ENCODE data around the gene IGF1.

Gene IGF1

DNA sequence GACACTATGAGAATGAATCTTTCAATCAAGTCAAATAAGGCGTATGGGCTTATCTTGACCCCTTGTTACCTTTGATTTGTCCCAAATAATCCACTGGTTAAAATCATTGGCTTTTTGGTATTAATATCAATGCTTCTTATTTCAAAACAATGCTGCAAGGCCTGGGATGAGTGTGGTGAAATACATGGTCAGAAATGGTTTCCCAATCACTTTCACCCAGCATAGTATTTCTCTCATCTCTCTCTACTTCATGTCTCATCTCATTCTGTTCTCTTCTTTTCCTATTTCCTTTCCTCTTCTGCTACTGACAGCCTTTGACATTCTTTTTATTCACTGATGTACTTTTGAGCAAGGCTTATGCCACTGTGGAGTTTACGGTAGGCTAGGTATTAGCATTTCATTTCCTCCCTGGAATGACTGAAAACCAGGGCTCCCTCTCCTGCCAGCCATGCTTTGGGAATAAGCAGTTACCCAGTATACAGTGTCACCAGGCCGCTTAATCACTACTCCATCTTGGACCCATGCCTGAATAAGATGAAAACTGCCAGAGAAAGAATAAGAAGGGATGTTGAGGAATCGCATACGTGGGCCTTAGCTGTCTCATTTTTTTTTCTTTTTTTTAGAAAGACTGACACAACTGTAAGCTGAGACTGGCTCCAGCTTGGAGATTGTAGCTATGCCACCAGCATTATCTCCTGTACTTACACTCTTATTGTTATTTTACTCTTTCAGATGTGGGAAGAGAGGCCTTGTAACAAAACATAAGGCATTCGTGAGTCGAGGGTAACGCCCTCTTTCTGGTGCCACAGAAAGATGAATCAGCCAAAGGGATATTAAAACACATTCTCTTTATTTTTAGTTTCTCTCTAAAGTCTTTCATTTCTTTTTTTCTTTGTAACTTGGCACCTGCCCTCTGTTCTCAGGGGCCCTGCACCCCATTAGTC lies 53.5 kb downstream of the IGF1 start:
- no peak for DNase-seq

DNA sequence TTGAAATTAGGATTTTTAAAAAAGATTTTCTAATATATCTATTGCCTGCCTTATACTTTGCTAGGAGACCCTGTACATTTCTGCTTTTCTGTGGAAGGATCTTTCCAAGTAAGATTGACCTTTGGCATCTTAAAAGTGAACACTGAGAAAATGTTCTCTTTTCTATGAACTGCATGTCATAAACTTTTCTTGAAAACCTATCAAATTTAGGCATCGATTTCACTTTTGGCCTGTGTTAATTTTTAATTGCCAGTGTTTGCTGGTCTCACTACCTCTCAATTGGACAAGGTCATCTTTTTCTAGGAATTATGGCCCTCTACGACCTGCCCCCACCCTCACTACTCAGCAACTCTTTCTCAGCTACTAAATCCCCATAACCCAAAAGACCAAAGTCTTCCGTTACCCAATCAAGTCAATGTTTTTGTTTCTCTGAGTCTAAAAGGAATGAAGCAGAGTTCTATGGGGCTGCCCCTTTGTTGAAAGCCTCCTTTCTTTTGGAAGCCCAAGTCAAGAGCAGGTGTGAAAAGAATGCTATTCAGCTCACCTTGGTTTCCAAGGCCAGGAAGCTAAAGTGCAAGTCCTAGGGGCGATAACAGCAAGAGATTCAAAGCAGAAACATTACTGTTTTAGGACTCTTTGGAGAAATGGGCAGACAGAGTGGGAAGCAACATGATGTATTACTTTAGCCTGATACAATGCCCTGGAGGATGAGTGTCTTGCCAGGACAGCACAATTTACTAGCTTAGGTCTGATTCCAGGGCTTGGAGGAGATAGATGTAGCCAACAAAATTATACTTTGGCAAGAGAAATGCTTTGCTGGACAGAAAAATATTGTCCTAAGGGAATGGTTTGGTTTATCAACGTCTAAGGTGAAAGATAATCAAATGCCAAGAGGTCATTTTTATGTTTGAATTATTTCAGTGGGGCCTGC lies 55.0 kb downstream of the IGF1 start:
- no peak for DNase-seq

DNA sequence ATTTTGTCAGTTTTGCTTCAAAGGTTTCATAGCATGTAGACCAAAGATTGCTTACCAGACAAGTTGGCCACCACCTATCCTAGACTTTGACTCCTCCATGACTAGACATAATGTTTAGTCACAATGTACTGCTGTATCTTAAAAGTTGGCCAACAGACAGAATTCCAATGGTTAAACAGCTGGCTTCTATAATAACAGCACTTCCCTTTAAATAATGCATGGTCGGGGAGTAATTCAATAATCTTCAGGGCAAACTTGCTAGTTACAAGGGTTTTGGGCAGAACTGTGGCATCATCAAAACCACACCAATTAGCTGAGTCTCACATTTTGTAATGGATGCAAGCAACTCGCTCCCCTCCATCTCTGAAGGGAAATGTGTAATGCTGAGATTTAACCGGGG lies 56.9 kb downstream of the IGF1 start:
- no peak for DNase-seq

DNA sequence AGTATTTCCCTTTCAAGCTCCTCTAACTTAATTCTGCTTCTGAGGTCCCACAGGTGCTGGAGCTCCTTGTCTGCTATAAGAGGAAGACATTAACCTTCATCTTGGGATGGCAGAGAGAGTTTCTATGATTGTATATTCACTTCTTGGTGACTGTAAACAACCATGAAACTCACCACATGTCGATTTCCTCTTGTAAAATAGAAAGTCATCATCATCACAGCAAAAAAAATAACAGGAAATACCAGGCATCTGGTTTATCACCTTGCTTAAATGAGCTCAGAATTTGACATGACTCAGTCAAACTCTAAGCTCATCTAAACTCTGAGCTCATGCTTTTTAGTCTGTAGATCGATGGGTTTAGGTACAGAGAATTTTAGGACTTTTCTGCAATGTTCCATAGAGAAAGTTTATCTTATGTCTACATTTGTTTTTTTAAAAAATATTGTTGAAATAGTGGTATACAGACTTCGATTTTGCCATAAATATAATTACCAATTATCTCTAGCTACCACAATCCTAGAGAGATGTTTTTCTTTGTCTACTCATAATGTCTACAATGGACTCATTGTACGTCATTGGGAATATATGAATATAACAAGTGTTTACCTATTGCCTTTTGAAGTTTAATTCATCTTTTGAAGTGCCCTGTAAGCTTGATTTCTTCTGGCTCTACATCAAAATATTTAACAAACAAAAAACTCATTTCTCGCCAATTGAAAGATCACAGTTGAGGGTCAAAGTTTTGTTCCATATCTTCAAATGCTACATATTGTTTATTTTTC lies 58.4 kb downstream of the IGF1 start:
- DNase-seq: no peak

DNA sequence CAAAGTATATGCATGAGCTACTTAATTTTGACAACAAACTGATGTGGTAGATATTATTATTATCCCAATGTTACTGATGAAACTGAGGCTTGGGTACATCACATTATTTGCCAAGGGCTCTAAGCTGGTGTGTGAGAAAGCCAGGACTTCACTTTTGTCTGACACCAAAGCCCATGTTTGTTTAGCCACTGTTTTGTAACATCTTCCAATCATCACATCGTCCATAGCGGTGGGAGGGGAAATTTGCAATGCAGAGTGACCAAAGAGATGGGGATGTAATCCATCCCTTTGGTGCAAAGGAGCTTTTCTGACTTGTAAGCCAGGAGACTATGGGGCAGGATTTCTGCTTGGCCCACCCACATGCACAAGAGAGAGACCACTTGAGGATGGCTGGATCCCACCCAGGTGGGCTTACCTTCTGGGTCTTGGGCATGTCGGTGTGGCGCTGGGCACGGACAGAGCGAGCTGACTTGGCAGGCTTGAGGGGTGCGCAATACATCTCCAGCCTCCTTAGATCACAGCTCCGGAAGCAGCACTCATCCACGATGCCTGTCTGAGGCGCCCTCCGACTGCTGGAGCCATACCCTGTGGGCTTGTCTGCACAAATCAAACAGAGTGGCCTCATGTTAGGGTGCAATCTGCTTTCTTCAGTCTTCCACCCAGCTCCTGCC lies 61.1 kb downstream of the IGF1 start:
- DNase-seq: no peak

DNA sequence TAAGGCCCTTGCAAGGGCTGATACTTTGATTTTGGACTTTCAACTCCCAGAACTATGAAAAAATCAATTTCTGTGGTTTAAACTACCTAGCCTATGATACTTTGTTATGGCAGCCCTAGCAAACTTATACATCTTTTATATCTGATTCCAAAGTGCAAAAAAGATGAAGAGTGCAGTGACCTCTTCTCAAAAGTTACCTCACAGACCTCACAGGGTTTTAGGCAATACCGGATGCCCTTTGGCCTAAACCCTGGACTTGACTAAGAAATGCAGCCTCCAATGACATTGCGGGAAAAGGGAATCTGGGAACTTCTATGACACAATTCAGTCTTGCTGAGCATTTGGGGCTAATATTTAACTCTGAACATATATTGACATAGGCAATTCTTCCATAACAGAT lies 63.3 kb downstream of the IGF1 start:
- no peak for DNase-seq

DNA sequence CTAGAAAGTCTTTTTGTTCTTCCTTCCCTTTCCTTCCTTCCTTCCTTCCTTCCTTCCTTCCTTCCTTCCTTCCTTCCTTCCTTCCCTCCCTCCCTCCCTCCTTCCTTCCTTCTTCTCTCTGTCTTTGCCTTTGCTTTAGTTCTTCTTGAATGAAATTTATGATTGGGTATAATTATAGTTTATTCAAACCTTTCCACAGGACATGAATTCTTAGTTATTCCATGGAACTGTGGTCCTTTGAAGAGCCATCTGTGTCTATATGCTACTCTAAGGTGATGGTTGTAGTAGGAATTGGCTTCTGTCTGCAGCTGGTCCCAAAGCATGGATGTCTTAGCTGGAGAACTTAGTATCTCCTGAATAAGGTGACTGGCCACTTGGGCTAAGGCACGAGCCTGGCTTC lies 64.8 kb downstream of the IGF1 start:
- DNase-seq: no peak

DNA sequence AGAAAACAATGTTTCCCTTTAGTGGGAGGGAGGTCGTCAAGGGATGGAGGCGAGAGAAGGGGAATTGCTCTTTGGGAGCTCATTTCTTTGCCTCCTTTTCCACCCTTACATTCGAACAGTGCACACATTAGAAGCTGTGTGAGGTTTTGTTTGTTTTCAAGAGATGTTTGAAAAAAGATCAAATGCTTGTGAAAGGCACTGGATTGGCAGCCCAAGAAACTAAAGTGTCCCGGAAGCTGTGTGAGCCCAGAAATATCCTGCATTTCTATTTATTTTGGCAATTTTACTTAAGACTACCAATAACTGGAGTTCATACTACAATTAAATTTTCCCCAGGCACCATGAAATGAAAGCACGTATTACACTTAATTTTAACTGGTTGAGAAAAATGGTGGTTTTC lies 67.0 kb downstream of the IGF1 start:
- no peak for DNase-seq

DNA sequence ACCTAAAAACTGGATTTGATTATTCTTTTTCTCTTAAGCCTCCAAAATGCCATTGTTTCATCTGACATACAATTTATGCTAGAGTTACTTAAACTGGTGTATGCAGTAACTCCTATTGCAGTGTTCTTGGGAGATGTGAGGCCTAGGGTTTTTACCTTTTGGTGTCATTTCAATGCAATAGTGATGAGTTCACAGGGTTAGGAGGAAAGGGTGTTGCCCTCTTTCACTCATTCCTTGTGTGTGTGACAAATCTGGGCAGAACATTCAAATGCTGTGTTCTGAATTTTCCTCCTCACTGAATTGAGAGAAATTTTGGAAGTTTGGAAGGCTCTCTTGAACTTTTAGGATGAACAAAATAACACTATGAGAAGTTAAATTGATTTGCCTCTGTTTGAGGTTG lies 69.9 kb downstream of the IGF1 start:
- no peak for DNase-seq

DNA sequence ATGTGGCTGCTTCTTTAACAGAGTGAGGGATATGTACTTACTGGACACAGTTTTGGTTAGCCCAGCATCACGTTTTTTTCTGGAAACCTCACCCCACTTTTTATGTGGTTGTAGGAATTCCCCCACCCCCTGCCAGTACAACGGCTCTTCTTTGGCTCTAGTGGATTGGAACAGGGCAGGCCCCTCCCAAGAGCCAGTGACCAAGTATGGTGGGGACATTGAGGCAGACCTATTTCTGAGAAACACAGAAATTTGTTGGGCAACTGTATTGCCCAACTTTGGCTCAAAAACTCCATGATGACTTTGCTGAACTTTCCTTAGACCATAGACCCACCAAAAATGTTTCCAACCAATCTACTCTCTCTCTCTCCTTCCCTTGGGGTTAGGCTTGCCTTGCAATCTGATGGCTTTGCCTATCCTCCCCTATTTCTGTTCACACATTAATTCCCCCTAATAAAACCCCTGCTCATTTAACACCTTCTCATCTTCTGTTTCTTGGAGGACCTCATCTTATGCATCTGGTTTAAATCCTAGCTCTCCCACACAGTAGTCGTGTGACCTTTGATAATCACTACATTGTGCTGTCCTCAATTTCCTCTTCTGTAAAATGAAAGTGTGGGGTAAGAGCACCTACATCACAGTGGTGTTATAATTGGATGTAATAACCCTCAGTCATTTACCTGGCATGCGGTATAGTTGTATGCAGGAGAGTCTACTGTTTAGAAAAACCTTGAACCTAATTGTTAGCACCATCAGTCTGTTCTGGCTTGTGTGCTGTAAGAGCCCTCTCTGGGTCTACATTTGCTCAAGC lies 71.7 kb downstream of the IGF1 start:
- no peak for DNase-seq

DNA sequence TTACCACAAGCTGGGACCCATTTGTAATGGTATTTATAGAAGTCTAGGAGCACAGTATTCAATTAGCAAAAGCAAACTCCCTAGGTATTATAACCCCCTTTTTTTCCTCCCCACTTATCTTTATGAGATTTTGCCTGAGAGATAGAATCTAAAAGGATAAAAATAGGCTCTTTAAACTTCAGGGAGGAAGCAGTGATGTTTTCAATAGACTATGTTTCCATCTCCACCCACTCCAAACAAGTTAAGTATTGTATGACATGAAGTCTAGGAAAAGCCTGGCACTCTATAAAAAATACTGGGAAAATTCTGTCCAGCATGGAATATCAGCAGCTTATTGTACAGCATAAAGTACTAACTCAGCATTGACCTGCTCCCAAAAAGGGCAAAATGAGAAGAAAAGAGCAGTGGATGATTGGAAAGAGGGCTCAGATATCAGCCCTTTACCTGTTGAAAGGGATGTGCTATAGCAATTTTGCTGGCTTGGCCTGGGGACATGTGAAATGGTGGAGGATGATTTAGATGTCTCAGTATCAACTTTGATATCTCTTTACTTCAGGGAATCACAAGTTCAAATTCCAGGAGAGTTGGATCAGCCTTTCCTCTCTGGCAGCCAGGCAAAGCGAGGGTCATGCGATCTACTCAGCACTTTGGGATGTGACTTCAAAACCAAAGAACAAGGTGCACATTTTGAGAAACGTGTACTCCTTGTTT lies 72.4 kb downstream of the IGF1 start:
- DNase-seq: no peak

DNA sequence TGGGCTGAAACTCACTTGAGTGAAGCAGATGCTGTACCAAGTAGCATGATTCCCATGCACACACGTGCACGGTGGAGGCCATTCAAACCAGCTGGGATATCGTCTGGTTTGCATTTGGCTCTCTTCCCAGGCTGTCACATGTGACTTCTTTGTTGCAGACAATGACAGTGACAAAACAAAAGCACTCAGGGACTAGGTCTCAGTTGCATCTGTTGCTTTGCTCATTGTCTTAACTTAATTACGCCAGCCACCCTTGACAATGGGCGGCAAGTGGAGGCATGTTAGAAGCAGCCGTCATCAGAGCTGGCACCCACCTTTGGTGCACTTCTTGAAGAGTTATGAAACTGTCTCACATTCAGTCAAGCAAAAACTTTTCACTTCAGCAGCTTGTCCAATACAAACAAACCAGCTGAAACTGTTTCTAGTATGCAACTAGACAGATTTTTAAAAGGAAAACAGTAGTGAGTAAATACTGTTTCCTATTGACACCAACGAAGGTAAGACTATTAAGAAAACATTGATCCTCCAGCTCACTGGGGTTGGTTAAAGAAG lies 74.3 kb downstream of the IGF1 start:
- DNase-seq: no peak

DNA sequence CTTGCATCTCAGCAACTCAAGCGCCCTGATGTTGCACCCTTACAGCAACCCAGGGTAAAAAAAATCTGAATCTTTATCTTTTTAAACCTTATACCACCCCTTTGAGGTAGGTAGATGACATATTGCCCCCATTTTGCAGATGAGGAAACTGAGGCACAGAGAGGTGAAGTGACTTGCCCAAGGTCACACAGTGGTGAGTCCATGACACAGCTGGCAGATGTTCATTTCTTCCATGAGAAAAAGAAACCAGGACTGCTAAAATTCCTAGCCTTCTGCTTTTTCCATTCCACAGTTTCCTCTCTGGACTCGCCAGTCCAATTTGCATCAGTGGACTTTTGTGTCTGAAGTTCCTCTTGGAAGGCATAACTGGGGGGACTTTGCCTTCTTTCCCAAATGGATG lies 79.3 kb downstream of the IGF1 start:
- no peak for DNase-seq

DNA sequence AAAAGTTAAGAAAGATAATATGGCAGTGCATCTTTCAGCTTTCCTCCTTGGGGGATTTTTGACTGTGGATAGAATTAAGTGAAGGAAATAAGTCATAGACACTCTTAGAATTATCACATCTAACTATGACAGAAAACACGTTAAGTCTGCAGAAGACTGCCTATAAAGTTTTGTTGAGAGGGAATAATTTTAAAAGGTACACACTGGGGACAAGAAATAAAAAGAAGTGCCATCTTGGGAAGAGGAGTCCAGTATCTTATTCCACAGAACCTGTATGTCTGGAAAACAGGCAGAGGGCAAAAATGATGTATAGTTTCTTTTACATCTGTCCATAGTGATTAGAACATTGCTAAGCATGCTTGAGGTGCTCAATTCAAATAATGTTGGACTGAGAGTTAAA lies 80.7 kb downstream of the IGF1 start:
- no peak for DNase-seq

DNA sequence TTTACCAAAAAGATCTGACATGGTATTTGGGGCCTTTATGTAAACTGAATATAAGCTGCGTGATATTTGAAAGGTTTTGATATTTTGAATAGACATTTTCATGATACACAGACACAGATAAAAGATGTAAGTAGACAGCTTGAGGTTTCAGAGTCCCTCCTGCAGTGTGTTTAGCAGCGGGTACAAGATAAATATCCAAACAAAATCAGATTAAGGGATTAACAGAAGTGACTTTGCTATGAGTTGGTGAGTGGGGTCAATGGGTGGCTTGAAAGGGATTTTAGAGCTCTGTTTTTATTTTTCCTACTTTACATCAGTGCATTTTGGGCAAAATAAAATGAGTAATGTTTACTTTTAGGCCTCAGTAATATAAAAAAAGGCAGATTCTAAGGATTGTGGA lies 84.1 kb downstream of the IGF1 start:
- DNase-seq: no peak

DNA sequence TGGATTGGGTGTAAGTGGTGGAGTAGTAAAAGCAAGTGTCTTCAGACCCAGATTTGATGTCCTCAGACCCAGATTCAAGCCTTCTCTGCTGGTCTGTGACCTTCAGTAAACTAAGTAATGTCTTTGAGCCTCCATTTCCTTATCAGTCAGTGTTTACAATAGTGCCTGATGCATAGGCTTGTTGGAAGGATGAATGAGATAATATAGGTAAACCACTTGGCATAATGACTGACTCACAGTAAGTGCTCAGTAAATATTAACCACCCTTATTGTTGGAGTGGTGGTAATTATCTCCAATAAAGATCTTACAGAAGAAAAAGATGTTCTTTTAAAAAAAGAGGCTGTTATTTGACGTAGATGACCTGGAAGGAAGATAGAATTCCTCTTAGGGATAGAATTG lies 86.2 kb downstream of the IGF1 start:
- DNase-seq: no peak

DNA sequence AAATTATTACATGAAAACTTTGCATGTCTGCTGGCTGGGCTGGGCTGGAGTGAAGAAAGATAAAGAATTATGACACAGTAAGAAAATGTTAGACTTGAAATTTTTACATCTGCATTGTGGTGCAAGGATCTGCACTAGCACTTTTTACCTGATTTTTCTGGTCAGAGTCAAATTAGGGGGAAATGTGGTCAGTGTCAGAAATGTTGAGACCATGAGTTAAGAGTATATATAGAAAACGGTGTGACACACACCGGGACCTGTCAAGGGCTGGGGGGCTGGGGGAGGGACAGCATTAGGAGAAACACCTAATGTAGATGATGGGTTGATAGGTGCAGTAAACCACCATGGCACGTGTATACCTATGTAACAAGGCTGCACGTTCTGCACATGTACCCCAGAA lies 90.3 kb downstream of the IGF1 start:
- no peak for DNase-seq

DNA sequence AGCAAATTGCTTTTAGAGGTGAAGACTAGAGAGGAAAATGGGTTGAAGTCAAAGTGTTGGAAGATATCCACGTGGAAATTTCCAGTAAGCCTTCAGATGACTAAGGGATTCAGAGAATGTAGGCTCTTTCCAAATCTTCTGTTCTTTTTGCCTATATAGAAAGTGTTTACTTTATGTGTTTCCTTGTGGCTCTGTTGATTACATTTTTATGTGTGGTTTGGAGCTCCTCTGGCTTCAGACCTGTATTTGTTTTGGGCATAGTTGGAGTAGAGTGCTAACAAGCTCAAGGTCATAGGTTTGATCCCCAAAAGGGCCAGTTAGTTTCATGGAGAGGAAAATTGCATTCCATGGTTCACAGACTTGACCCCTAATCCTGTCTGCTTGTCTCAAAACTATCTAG lies 91.9 kb downstream of the IGF1 start:
- no peak for DNase-seq

DNA sequence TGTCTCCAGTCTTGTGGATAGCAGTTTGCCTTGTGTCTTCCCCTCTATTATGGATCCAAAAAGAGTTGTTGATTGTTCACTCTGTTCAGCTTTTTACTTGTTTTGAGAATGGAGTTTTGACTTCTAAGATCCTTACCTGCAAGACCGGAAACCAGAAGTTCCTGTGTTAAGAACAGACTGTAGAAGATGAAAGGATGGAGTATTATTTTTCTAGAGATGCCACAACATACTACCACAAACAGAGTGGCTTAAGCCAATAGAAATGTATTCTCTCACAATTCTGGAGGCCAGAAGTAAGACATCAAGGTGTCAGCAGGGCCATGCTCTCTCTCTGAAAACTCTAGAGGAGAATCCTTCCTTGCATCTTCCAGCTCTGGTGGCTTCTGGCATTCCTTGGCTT lies 95.0 kb downstream of the IGF1 start:
- DNase-seq: no peak

DNA sequence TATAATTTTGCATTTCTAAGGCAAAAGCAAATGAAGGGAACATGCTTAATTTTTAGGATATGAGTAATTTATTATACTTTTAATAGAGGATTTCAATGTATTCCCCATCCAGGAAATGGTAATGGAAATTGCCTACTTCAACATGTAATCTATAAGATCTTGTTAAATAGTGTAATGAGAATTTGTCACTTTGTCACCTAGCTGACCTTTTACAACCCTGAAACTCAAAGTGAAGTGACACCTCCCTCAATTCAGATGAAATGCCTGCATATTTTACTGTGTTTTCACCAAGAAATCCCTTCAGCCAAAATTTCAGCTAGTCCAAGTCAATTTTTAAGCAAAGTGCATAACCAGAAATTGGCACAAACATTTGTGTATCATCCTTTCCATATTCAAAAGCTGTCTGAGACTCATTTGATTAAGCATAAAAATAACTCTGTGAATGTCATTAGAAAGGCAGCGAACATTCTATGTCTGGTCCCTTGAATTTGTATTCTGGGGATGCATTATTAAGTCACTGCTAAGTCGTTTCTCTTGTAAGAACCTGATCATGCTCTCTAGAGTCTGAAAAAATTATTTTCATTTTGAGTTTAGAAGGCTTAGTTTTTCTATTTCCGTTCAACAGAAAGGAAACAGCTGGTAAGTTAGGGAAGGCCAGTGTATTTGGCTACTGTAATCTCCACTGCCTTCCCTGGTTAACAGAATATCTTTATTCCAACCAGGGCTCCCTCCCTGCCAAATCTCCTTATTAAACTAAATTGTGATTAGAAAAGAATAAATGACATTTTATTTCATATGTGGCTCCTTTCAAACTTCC lies 100.8 kb downstream of the IGF1 start:
- DNase-seq: no peak

All from NCI-H1417 treated with DMSO at 0.1 percent for 48 hours (cell line).